ENCODE results near the gene VWF. TPM values are rescaled to one million over a fixed set of nuclear protein-coding genes. Genes with fewer than 3 reads are reported as not detected.
A peak's percentile ranks its signal among the peaks of the same experiment; 100 is the strongest.

Gene VWF
- total and polyA plus RNA-seq, 2 experiments from 2014 or later = 0.42 to 0.56 TPM

DNA sequence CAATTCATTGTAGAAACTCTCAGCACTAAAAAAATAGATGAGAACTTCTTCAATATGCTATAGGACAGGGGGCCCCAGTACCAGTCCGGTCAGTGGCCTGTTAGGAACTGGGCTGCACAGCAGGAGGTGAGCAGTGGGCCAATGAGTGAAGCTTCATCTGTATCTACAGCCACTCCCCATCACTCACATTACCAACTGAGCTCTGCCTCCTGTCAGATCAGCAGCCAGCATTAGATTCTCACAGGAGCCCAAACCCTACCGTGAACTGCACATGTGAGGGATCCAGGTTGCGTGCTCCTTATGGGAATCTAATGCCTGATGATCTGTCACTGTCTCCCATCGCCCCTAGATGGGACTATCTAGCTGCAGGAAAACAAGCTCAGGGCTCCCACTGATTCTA lies 163.7 kb downstream of the VWF start:
- H3K27ac ChIP-seq (ENCODE audit: low read depth) = no peak overlapping the region
- Mint-ChIP-seq H3K4me1 (peaks cover 28% of the 10 kb centered on the region), H3K27me3 (ENCODE audit: insufficient read depth, low read depth, poor library complexity) (peaks cover 7% of the 10 kb centered on the region), H3K9me3 (no peaks in the 10 kb centered on the region), H3K27ac (no peak overlapping the region), H3K4me3 (no peak overlapping the region), H3K36me3 (ENCODE audit: low read depth) (no peaks in the 10 kb centered on the region)
- TF ChIP-seq POLR2AphosphoS5 (IDR thresholded peaks at IDR 0.05; ENCODE audit: low read depth) = no peak
- TF ChIP-seq NANOG (IDR thresholded peaks at IDR 0.05; ENCODE audit: borderline replicate concordance) = no peak
- no peak for TF ChIP-seq JUNB (IDR thresholded peaks at IDR 0.05; ENCODE audit: unreplicated experiment)
- TF ChIP-seq, protein P1, sequence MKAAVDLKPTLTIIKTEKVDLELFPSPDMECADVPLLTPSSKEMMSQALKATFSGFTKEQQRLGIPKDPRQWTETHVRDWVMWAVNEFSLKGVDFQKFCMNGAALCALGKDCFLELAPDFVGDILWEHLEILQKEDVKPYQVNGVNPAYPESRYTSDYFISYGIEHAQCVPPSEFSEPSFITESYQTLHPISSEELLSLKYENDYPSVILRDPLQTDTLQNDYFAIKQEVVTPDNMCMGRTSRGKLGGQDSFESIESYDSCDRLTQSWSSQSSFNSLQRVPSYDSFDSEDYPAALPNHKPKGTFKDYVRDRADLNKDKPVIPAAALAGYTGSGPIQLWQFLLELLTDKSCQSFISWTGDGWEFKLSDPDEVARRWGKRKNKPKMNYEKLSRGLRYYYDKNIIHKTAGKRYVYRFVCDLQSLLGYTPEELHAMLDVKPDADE (IDR thresholded peaks at IDR 0.05) = no peak
- no peak for TF ChIP-seq CREB1 (CRISPR knock-in tag; IDR thresholded peaks at IDR 0.05; ENCODE audit: low read depth)
- H3K79me2 ChIP-seq (replicated peaks; ENCODE audit: insufficient read depth) = no peaks in the 10 kb centered on the region
- no peak overlapping the region for H3K4me3 ChIP-seq
- no peaks in the 10 kb centered on the region for H4K20me1 ChIP-seq (replicated peaks; ENCODE audit: insufficient read depth)
- no peak overlapping the region for H3K4me2 ChIP-seq
- no peak overlapping the region for H2AFZ ChIP-seq
- H3K27me3 ChIP-seq (ENCODE audit: insufficient read depth) = no peaks in the 10 kb centered on the region
- peaks cover 21% of the 10 kb centered on the region for H3K4me1 ChIP-seq (ENCODE audit: insufficient read depth)
- H3K9me2 ChIP-seq (ENCODE audit: insufficient read depth) = no peaks in the 10 kb centered on the region
- H3F3A ChIP-seq (replicated peaks; ENCODE audit: low read depth) = 0 out of 2 replicates have a peak, but pooled peaks cover 2% of the 10 kb centered on the region
- no peaks in the 10 kb centered on the region for H3K36me3 ChIP-seq (ENCODE audit: insufficient read depth)
- ATAC-seq (peak; percentile 62), DNase-seq (ENCODE audit: low spot score) (peak; percentile 34)

DNA sequence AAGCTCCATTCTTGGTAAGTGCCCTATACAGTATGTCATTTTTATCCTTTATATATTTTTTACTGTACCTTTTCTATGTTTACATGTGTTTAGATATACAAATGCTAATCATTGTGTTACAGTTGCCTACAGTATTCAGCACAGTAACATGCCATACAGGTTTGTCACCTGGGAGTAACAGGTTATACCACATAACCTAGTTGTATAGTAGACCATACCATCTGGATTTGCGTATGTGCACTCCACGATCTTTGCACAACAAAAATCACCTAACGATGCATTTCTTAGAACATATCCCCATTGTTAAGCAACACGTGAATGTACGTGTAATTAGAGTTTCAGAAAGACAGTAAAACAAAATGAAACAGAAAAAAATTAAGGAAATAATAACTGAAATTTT lies 167.5 kb downstream of the VWF start:
- Mint-ChIP-seq H3K9me3 (no peaks in the 10 kb centered on the region), H3K4me3 (no peak overlapping the region), H3K27me3 (ENCODE audit: insufficient read depth, low read depth, poor library complexity) (peaks cover 2% of the 10 kb centered on the region), H3K36me3 (ENCODE audit: low read depth) (no peaks in the 10 kb centered on the region), H3K27ac (no peak overlapping the region), H3K4me1 (0 out of 3 replicates have a peak, but pooled peaks cover 3% of the 10 kb centered on the region)
- H3F3A ChIP-seq (replicated peaks; ENCODE audit: low read depth) = no peaks in the 10 kb centered on the region
- H3K27me3 ChIP-seq (ENCODE audit: insufficient read depth) = no peaks in the 10 kb centered on the region
- H3K4me1 ChIP-seq (ENCODE audit: insufficient read depth) = no peaks in the 10 kb centered on the region
- no peak for DNase-seq (ENCODE audit: low spot score)
- H3K4me2 ChIP-seq = no peak overlapping the region
- no peaks in the 10 kb centered on the region for H3K79me2 ChIP-seq (replicated peaks; ENCODE audit: insufficient read depth)
- no peak overlapping the region for H3K4me3 ChIP-seq
- no peaks in the 10 kb centered on the region for H3K9me2 ChIP-seq (ENCODE audit: insufficient read depth)
- TF ChIP-seq, protein P2, sequence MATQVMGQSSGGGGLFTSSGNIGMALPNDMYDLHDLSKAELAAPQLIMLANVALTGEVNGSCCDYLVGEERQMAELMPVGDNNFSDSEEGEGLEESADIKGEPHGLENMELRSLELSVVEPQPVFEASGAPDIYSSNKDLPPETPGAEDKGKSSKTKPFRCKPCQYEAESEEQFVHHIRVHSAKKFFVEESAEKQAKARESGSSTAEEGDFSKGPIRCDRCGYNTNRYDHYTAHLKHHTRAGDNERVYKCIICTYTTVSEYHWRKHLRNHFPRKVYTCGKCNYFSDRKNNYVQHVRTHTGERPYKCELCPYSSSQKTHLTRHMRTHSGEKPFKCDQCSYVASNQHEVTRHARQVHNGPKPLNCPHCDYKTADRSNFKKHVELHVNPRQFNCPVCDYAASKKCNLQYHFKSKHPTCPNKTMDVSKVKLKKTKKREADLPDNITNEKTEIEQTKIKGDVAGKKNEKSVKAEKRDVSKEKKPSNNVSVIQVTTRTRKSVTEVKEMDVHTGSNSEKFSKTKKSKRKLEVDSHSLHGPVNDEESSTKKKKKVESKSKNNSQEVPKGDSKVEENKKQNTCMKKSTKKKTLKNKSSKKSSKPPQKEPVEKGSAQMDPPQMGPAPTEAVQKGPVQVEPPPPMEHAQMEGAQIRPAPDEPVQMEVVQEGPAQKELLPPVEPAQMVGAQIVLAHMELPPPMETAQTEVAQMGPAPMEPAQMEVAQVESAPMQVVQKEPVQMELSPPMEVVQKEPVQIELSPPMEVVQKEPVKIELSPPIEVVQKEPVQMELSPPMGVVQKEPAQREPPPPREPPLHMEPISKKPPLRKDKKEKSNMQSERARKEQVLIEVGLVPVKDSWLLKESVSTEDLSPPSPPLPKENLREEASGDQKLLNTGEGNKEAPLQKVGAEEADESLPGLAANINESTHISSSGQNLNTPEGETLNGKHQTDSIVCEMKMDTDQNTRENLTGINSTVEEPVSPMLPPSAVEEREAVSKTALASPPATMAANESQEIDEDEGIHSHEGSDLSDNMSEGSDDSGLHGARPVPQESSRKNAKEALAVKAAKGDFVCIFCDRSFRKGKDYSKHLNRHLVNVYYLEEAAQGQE (IDR thresholded peaks at IDR 0.05; ENCODE audit: unreplicated experiment) = no peak
- no peak for TF ChIP-seq NANOG (IDR thresholded peaks at IDR 0.05; ENCODE audit: borderline replicate concordance)
- no peak for TF ChIP-seq CREB1 (CRISPR knock-in tag; IDR thresholded peaks at IDR 0.05; ENCODE audit: low read depth)
- TF ChIP-seq, protein P1 (IDR thresholded peaks at IDR 0.05) = no peak
- no peak for TF ChIP-seq JUNB (IDR thresholded peaks at IDR 0.05; ENCODE audit: unreplicated experiment)
- no peak for TF ChIP-seq ZNF331 (CRISPR knock-in tag; IDR thresholded peaks at IDR 0.05; ENCODE audit: low read depth)
- no peak for TF ChIP-seq POLR2AphosphoS5 (IDR thresholded peaks at IDR 0.05; ENCODE audit: low read depth)
- no peak for TF ChIP-seq STAT1 (IDR thresholded peaks at IDR 0.05; ENCODE audit: unreplicated experiment)
- no peak for TF ChIP-seq EZH2 (IDR thresholded peaks at IDR 0.05; ENCODE audit: low read depth, unreplicated experiment)
- H4K20me1 ChIP-seq (replicated peaks; ENCODE audit: insufficient read depth) = no peaks in the 10 kb centered on the region
- no peak overlapping the region for H2AFZ ChIP-seq
- ATAC-seq = no peak
- H3K36me3 ChIP-seq (ENCODE audit: insufficient read depth) = no peaks in the 10 kb centered on the region
- no peak overlapping the region for H3K27ac ChIP-seq (ENCODE audit: low read depth)
